Measurements from ENCODE around the gene PAQR6. TPM values are rescaled to one million over a fixed set of nuclear protein-coding genes. Genes with fewer than 3 reads are reported as not detected.
"Not testable (repeated sequence)": the region's sequence is repeated elsewhere in the genome, so short reads cannot be mapped to it uniquely, and the experiment has no call there.

Gene PAQR6
- total RNA-seq, 1 experiment from 2014 or later = 0.92 TPM

DNA sequence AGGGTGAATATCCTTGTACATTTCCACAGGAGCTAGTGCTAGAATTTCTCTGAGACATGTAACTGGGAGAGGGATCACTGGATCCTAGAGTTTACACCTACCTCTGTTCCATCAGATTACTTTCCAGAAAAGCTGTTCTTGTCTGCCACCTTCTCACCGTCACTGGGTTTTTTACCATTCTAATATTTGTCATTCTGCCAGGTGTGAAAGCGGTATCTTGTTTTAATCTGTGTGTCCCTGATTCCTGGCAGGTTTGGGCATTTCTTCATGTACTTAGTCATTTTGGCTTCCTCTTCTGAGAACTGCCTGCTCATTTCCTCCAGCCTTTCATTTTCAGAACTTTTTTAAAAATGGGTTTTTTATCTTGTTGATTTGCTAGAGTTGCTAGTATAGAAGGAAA, 30.0 kb downstream of the PAQR6 start:
- DNase-seq (ENCODE audit: low read depth, low spot score) = no peak
- Histone ChIP-seq H3K4me3 (ENCODE audit: low read depth in 2 of 2, low read length in 2 of 2) (no peak overlapping the region), H3K4me1 (ENCODE audit: control insufficient read depth, insufficient read depth, low read length) (peaks cover 3% of the 10 kb centered on the region; the same call in 1 of the 2 replicates), H3K36me3 (ENCODE audit: control insufficient read depth, insufficient read depth, low read length) (no peaks in the 10 kb centered on the region; the same call in 1 of the 2 replicates), H3K27ac (ENCODE audit: low read length) (no peak overlapping the region), H3K9me3 (ENCODE audit: control insufficient read depth, insufficient read depth, low read depth, low read length) (no peaks in the 10 kb centered on the region), H3K27me3 (ENCODE audit: control insufficient read depth, insufficient read depth, low read length) (no peaks in the 10 kb centered on the region)
- intact Hi-C loops (cut with micrococcal nuclease; ENCODE audit: unreplicated experiment) = no loop called here
- CTCF ChIA-PET = no interaction called here
- TSS peak; percentile 27 for BruUV-seq (replicated peaks)
- TF ChIP-seq POLR2AphosphoS5 (IDR thresholded peaks at IDR 0.05; ENCODE audit: low read depth, low read length) = no peak
- TF ChIP-seq, protein P1, sequence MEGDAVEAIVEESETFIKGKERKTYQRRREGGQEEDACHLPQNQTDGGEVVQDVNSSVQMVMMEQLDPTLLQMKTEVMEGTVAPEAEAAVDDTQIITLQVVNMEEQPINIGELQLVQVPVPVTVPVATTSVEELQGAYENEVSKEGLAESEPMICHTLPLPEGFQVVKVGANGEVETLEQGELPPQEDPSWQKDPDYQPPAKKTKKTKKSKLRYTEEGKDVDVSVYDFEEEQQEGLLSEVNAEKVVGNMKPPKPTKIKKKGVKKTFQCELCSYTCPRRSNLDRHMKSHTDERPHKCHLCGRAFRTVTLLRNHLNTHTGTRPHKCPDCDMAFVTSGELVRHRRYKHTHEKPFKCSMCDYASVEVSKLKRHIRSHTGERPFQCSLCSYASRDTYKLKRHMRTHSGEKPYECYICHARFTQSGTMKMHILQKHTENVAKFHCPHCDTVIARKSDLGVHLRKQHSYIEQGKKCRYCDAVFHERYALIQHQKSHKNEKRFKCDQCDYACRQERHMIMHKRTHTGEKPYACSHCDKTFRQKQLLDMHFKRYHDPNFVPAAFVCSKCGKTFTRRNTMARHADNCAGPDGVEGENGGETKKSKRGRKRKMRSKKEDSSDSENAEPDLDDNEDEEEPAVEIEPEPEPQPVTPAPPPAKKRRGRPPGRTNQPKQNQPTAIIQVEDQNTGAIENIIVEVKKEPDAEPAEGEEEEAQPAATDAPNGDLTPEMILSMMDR (IDR thresholded peaks at IDR 0.05) = no peak
- no peak for TF ChIP-seq SIN3A (IDR thresholded peaks at IDR 0.05; ENCODE audit: borderline replicate concordance, insufficient read depth, low read depth, low read length)
- TF ChIP-seq TCF7L2 (IDR thresholded peaks at IDR 0.05; ENCODE audit: low read depth, low read length) = no peak
- TF ChIP-seq, protein P2, sequence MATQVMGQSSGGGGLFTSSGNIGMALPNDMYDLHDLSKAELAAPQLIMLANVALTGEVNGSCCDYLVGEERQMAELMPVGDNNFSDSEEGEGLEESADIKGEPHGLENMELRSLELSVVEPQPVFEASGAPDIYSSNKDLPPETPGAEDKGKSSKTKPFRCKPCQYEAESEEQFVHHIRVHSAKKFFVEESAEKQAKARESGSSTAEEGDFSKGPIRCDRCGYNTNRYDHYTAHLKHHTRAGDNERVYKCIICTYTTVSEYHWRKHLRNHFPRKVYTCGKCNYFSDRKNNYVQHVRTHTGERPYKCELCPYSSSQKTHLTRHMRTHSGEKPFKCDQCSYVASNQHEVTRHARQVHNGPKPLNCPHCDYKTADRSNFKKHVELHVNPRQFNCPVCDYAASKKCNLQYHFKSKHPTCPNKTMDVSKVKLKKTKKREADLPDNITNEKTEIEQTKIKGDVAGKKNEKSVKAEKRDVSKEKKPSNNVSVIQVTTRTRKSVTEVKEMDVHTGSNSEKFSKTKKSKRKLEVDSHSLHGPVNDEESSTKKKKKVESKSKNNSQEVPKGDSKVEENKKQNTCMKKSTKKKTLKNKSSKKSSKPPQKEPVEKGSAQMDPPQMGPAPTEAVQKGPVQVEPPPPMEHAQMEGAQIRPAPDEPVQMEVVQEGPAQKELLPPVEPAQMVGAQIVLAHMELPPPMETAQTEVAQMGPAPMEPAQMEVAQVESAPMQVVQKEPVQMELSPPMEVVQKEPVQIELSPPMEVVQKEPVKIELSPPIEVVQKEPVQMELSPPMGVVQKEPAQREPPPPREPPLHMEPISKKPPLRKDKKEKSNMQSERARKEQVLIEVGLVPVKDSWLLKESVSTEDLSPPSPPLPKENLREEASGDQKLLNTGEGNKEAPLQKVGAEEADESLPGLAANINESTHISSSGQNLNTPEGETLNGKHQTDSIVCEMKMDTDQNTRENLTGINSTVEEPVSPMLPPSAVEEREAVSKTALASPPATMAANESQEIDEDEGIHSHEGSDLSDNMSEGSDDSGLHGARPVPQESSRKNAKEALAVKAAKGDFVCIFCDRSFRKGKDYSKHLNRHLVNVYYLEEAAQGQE (IDR thresholded peaks at IDR 0.05; ENCODE audit: insufficient read depth in 1 of 2, low read depth in 2 of 2, low read length in 1 of 2) = no peak
- in situ Hi-C loops (cut with HindIII; ENCODE audit: low pct_unique_long_range_greater_than_20kb, low sequenced_read_pairs) = no loop called here
- POLR2A ChIA-PET = no interaction called here
- ATAC-seq = no peak

DNA sequence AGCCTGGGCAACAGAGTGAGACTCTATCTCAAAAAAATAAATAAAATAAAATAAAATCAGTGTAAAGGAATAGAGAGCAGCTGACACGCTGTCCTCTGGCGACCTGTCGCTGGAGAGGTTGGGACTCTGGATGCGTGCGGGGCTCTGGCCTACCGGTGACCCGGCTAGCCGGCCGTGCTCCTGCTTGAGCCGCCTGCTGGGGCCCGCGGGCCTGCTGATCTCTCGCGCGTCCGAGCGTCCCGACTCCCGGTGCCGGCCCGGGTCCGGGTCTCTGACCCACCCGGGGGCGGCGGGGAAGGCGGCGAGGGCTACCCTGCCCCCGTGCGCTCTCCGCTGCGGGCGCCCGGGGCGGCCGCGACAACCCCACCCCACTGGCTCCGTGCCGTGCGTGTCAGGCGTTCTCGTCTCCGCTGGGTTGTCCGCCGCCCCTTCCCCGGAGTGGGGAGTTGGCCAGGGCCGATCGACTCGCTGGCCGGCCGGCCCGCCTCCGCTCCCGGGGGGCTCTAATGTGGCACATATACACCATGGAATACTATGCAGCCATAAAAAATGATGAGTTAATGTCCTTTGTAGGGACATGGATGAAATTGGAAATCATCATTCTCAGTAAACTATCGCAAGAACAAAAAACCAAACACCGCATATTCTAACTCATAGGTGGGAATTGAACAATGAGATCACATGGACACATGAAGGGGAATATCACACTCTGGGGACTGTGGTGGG, 31.3 kb downstream of the PAQR6 start:
- intact Hi-C loops (cut with micrococcal nuclease; ENCODE audit: unreplicated experiment); POLR2A ChIA-PET; H3K4me3 ChIP-seq (ENCODE audit: low read depth in 2 of 2, low read length in 2 of 2); H3K36me3 ChIP-seq (ENCODE audit: control insufficient read depth, insufficient read depth, low read length); H3K4me1 ChIP-seq (ENCODE audit: control insufficient read depth, insufficient read depth, low read length); BruUV-seq (replicated peaks); CTCF ChIA-PET; H3K27me3 ChIP-seq (ENCODE audit: control insufficient read depth, insufficient read depth, low read length); DNase-seq (ENCODE audit: low read depth, low spot score); in situ Hi-C loops (cut with HindIII; ENCODE audit: low pct_unique_long_range_greater_than_20kb, low sequenced_read_pairs); ATAC-seq; H3K27ac ChIP-seq (ENCODE audit: low read length); H3K9me3 ChIP-seq (ENCODE audit: control insufficient read depth, insufficient read depth, low read depth, low read length): not testable (repeated sequence)

Measured in Panc1 (cell line).